Measurements from ENCODE around the gene GMIP. TPM values are rescaled to one million over a fixed set of nuclear protein-coding genes. Genes with fewer than 3 reads are reported as not detected.

GMIP gene
- total RNA-seq, 2 experiments from 2014 or later, result 78.6 to 79.4 TPM

DNA sequence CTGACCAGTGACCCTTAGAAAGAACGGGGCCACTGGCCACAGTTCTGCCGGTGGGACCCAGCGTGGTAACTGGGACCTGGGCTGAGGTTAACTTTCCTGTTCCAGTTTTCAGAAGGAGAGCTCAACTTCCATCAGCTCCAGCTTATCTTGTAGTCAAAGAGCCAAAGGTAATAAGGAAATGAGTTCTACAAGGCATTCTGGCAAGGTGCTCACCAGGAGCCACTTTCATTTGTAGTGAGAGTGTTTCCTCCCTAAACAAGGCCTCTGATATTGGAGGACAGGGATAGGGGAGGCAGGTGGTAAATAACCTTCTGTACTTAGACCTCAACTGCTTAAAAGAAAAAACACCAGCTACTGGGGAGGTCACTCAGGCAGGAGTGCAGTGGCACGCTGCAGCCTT lies 63.0 kb downstream of the GMIP start:
- DNase-seq, result no peak
- Mint-ChIP-seq H3K4me3 (no peak overlapping the region), H3K27ac (no peak overlapping the region), H3K27me3 (no peaks in the 10 kb centered on the region), H3K9me3 (no peaks in the 10 kb centered on the region), H3K36me3 (peaks cover 5% of the 10 kb centered on the region), H3K4me1 (ENCODE audit: low read depth) (peaks cover 8% of the 10 kb centered on the region)
- intact Hi-C loops (cut with micrococcal nuclease), result no loop called here
- CTCF ChIA-PET, result interaction anchor here (6.5 kb wide), 1 partner anchor 26 kb away, joined by 34 read pairs; no protein-coding TSS in a partner anchor
- POLR2A ChIA-PET, result interaction anchor here (0.7 kb wide), 1 partner anchor 28 kb away, joined by 3 read pairs; no protein-coding TSS in a partner anchor

- ChIA-PET CTCF (interaction anchor here (1.4 to 6.5 kb wide), 2 partner anchors 10 to 26 kb away, joined by 3 to 34 read pairs; no protein-coding TSS in a partner anchor), POLR2A (interaction anchor here (0.7 kb wide), 1 partner anchor 28 kb away, joined by 3 read pairs; no protein-coding TSS in a partner anchor)
- DNase-seq, result no peak
- H3K4me1 Mint-ChIP-seq (ENCODE audit: low read depth), result peaks cover 8% of the 10 kb centered on the region
- H3K9me3 Mint-ChIP-seq, result no peaks in the 10 kb centered on the region
- intact Hi-C loops (cut with micrococcal nuclease), result no loop called here
- no peaks in the 10 kb centered on the region for H3K27me3 Mint-ChIP-seq
- peaks cover 4% of the 10 kb centered on the region for H3K36me3 Mint-ChIP-seq
- no peak overlapping the region for H3K27ac Mint-ChIP-seq
- no peak overlapping the region for H3K4me3 Mint-ChIP-seq
These were observed 63.7 kb downstream of the GMIP start for GRCh38 chr19:19579533-19580361.

Other genes starting within 250 kb of the GMIP start
- gene GATAD2A, start 238.0 kb downstream of the GMIP start, total RNA-seq, result 100 to 1,000 TPM; 114 TPM
- 1 to 10 TPM; 3.1 to 4.7 TPM for gene TSSK6, start 128.1 kb downstream of the GMIP start, total RNA-seq
- gene NDUFA13, start 127.4 kb downstream of the GMIP start, total RNA-seq, result 100 to 1,000 TPM; 365 to 374 TPM
- 1 to 10 TPM; 6.9 to 8.2 TPM for gene YJEFN3, start 114.7 kb downstream of the GMIP start, total RNA-seq
- gene CILP2, start 105.4 kb downstream of the GMIP start, total RNA-seq, result under 1 TPM; 0.44 to 0.50 TPM
- gene PBX4, start 25.0 kb downstream of the GMIP start, total RNA-seq, result 10 to 100 TPM; 44.9 to 45.7 TPM
- gene LPAR2, start 15.4 kb downstream of the GMIP start, total RNA-seq, result 10 to 100 TPM; 32.5 to 33.1 TPM
- 10 to 100 TPM; 66.6 to 69.2 TPM for gene ATP13A1, start 20.0 kb upstream of the GMIP start, total RNA-seq
- 10 to 100 TPM; 76.0 to 77.0 TPM for gene ZNF101, start 25.2 kb upstream of the GMIP start, total RNA-seq
- 1 to 10 TPM; 6.8 to 7.9 TPM for gene ZNF14, start 89.5 kb upstream of the GMIP start, total RNA-seq
- 10 to 100 TPM; 32.9 to 39.3 TPM for gene ZNF506, start 178.1 kb upstream of the GMIP start, total RNA-seq
- gene ZNF253, start 222.2 kb upstream of the GMIP start, total RNA-seq, result 10 to 100 TPM; 11.0 to 12.9 TPM